ENCODE measurements around the gene EPS15.
"Not testable (repeated sequence)": the region's sequence is repeated elsewhere in the genome, so short reads cannot be mapped to it uniquely, and the experiment has no call there.

The EPS15 gene

GRCh38 chr1:51509773-51510172, 9.3 kb downstream of the EPS15 start:
- no peaks in the 10 kb centered on the region for H4K20me1 ChIP-seq (ENCODE audit: insufficient read depth, low read length)
- H3K9me2 ChIP-seq (ENCODE audit: low read depth, low read length), result no peaks in the 10 kb centered on the region
- no peaks in the 10 kb centered on the region for H3K27me3 ChIP-seq (ENCODE audit: insufficient read depth, low read length)
- peak overlapping the region; percentile 28; the same call in 1 of the 2 replicates for H3K4me2 ChIP-seq (ENCODE audit: low read length)
- H2AFZ ChIP-seq (ENCODE audit: low read length), result no peak overlapping the region
- peak overlapping the region; percentile 2 for H3K4me3 ChIP-seq (ENCODE audit: low read depth, low read length, poor library complexity, severe bottlenecking)
- peaks cover 91% of the 10 kb centered on the region for H3K4me1 ChIP-seq (ENCODE audit: insufficient read depth, low read length, severe bottlenecking)
- no peak overlapping the region for H3K9ac ChIP-seq (ENCODE audit: low read length)
- H3K36me3 ChIP-seq (ENCODE audit: insufficient read depth, low read length), result no peaks in the 10 kb centered on the region; the same call in 1 of the 2 replicates
- peak overlapping the region; percentile 65 for H3K27ac ChIP-seq (ENCODE audit: low read depth, low read length, poor library complexity, severe bottlenecking)
- TF ChIP-seq CTCF (IDR thresholded peaks at IDR 0.05; ENCODE audit: low read length), result no peak
- no peak for TF ChIP-seq EZH2 (IDR thresholded peaks at IDR 0.05; ENCODE audit: borderline replicate concordance, low read length)
- no peaks in the 10 kb centered on the region for H3K9me3 ChIP-seq (ENCODE audit: low read length)
- 0 out of 2 replicates have a peak, but pooled peaks cover 8% of the 10 kb centered on the region for H3F3A ChIP-seq (ENCODE audit: insufficient read depth, low read length)
- H3K79me2 ChIP-seq (ENCODE audit: insufficient read depth, low read length), result peaks cover 93% of the 10 kb centered on the region

- Histone ChIP-seq H3K9me3 (ENCODE audit: low read length) (0 out of 2 replicates have a peak, but pooled peaks cover 3% of the 10 kb centered on the region), H3K27ac (ENCODE audit: low read depth, low read length, poor library complexity, severe bottlenecking) (peak overlapping the region; percentile 79), H2AFZ (ENCODE audit: low read length) (no peak overlapping the region), H3K9me2 (ENCODE audit: low read depth, low read length) (no peaks in the 10 kb centered on the region), H3K4me3 (ENCODE audit: low read depth, low read length, poor library complexity, severe bottlenecking) (peak overlapping the region; percentile 36), H3K36me3 (ENCODE audit: insufficient read depth, low read length) (peaks cover 25% of the 10 kb centered on the region), H3K4me1 (ENCODE audit: insufficient read depth, low read length, severe bottlenecking) (peaks cover 71% of the 10 kb centered on the region), H3F3A (ENCODE audit: insufficient read depth, low read length) (0 out of 2 replicates have a peak, but pooled peaks cover 8% of the 10 kb centered on the region), H3K79me2 (ENCODE audit: insufficient read depth, low read length) (peaks cover 86% of the 10 kb centered on the region), H3K9ac (ENCODE audit: low read length) (peak overlapping the region; percentile 46; the same call in 1 of the 2 replicates), H3K4me2 (ENCODE audit: low read length) (peak overlapping the region; percentile 66), H3K27me3 (ENCODE audit: insufficient read depth, low read length) (no peaks in the 10 kb centered on the region), H4K20me1 (ENCODE audit: insufficient read depth, low read length) (no peaks in the 10 kb centered on the region)
- TF ChIP-seq CTCF (IDR thresholded peaks at IDR 0.05; ENCODE audit: low read length), result no peak
- TF ChIP-seq EZH2 (IDR thresholded peaks at IDR 0.05; ENCODE audit: borderline replicate concordance, low read length), result no peak
Observed at GRCh38 chr1:51506537-51506936, 12.5 kb downstream of the EPS15 start.

- Histone ChIP-seq H3K4me1 (ENCODE audit: insufficient read depth, low read length, severe bottlenecking) (peaks cover 69% of the 10 kb centered on the region), H3F3A (ENCODE audit: insufficient read depth, low read length) (0 out of 2 replicates have a peak, but pooled peaks cover 6% of the 10 kb centered on the region), H3K9me2 (ENCODE audit: low read depth, low read length) (no peaks in the 10 kb centered on the region), H3K9ac (ENCODE audit: low read length) (peak overlapping the region; percentile 29; the same call in 1 of the 2 replicates), H3K27ac (ENCODE audit: low read depth, low read length, poor library complexity, severe bottlenecking) (peak overlapping the region; percentile 79), H4K20me1 (ENCODE audit: insufficient read depth, low read length) (no peaks in the 10 kb centered on the region), H3K79me2 (ENCODE audit: insufficient read depth, low read length) (peaks cover 75% of the 10 kb centered on the region), H3K9me3 (ENCODE audit: low read length) (0 out of 2 replicates have a peak, but pooled peaks cover 3% of the 10 kb centered on the region), H3K4me3 (ENCODE audit: low read depth, low read length, poor library complexity, severe bottlenecking) (peak overlapping the region; percentile 36), H3K36me3 (ENCODE audit: insufficient read depth, low read length) (peaks cover 32% of the 10 kb centered on the region), H3K4me2 (ENCODE audit: low read length) (peak overlapping the region; percentile 38), H3K27me3 (ENCODE audit: insufficient read depth, low read length) (no peaks in the 10 kb centered on the region), H2AFZ (ENCODE audit: low read length) (no peak overlapping the region)
- TF ChIP-seq EZH2 (IDR thresholded peaks at IDR 0.05; ENCODE audit: borderline replicate concordance, low read length), result no peak
- TF ChIP-seq CTCF (IDR thresholded peaks at IDR 0.05; ENCODE audit: low read length), result no peak
Observed at GRCh38 chr1:51504806-51505525, 14.1 kb downstream of the EPS15 start.

DNA sequence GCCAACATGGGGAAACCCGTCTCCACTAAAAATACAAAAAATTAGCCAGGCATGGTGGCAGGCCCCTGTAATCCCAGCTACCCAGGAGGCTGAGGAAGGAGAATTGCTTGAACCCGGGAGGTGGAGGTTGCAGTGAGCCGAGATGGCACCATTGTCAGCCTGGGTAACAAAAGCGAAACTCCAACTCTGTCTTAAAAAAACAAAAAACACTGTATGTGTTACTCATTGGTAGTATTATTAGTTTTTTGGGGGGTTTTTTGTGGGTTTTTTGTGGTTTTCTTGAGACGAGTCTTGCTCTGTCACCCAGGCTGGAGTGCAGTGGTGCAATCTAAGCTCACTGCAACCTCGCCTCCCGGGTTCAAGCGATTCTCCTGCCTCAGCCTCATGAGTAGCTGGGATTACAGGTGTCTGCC, 17.8 kb downstream of the EPS15 start:
- not testable (repeated sequence) for H3K9me3 ChIP-seq (ENCODE audit: low read length); H2AFZ ChIP-seq (ENCODE audit: low read length); H3K9ac ChIP-seq (ENCODE audit: low read length); H3K9me2 ChIP-seq (ENCODE audit: low read depth, low read length); H4K20me1 ChIP-seq (ENCODE audit: insufficient read depth, low read length); H3K27me3 ChIP-seq (ENCODE audit: insufficient read depth, low read length); H3F3A ChIP-seq (ENCODE audit: insufficient read depth, low read length)
- H3K36me3 ChIP-seq (ENCODE audit: insufficient read depth, low read length), result peaks cover 49% of the 10 kb centered on the region
- H3K79me2 ChIP-seq (ENCODE audit: insufficient read depth, low read length), result peaks cover 73% of the 10 kb centered on the region
- peaks cover 54% of the 10 kb centered on the region for H3K4me1 ChIP-seq (ENCODE audit: insufficient read depth, low read length, severe bottlenecking)
- peak overlapping the region; percentile 44 for H3K4me2 ChIP-seq (ENCODE audit: low read length)
- peak overlapping the region; percentile 72 for H3K27ac ChIP-seq (ENCODE audit: low read depth, low read length, poor library complexity, severe bottlenecking)
- H3K4me3 ChIP-seq (ENCODE audit: low read depth, low read length, poor library complexity, severe bottlenecking), result peak overlapping the region; percentile 44
